NOMO-1 treated with dmso at 0.1 percent for 144 hours (cell line): ENCODE data around the gene SLC17A1.

Source experiments
- DNase-seq: peaks from one replicate; lab custom pipeline; 2025; ENCODE audit not compliant: unreplicated experiment; lab: John Stamatoyannopoulos, UW

SLC17A1 gene, protein sequence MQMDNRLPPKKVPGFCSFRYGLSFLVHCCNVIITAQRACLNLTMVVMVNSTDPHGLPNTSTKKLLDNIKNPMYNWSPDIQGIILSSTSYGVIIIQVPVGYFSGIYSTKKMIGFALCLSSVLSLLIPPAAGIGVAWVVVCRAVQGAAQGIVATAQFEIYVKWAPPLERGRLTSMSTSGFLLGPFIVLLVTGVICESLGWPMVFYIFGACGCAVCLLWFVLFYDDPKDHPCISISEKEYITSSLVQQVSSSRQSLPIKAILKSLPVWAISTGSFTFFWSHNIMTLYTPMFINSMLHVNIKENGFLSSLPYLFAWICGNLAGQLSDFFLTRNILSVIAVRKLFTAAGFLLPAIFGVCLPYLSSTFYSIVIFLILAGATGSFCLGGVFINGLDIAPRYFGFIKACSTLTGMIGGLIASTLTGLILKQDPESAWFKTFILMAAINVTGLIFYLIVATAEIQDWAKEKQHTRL

GRCh38 chr6:25831532-25832306 lies at the start of gene SLC17A1:
SLC17A1 (minus strand) TSS chr6:25832052; CDS start chr6:25830557, 1,495 bp downstream.
- no peak for DNase-seq

DNA sequence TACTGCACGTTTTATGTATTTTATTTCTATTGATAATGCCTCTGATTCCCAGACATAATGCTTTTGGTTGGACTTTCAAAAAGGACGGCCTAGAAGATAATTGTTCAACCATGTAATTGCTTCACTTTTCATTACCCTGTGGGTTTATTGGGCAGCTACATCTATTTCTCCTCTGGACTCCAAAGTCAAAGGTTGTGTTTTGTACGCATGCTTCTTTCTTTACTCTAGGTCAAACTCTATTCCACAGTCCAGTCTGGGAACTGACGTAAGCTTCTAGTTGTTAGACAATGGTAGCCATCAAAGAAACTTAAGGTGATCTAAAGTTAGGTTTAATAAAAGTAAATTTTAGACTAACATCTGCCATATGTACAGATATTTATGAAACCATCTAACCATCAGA lies 48.7 kb upstream of the SLC17A1 start:
- no peak for DNase-seq

- DNase-seq = no peak
Measured at GRCh38 chr6:25878721-25879322, 47.0 kb upstream of the SLC17A1 start.

DNA sequence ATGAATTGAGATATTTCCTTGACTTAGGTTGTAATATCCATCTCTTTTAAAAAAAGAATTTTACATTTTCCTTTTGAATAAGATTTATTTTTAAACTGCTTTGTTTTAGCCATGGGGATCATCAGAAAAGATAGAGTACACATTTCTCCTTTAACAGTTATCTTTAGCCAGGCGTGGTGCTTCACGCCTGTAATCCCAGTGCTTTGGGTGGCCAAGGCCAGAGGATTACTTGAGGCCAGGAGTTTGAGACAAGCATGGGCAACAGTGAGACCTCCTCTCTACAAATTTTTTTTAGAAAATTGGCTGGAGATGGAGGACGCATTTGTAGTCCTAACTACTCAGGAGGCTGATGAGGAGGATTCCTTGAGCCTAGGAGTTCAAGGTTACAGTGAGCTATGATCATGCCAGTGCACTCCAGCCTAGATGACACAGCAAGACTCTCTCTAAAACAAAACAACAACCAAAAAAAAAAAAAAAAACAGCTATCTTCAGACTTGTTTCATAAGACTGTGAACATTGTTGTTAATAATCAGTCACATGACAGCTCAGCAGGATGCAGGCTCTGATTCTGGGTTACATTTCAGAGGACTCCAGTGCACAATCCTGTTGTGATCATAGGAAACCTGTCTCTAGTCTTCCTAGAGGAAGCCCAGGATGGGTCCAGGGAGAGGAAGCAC lies 44.2 kb upstream of the SLC17A1 start:
- no peak for DNase-seq

DNA sequence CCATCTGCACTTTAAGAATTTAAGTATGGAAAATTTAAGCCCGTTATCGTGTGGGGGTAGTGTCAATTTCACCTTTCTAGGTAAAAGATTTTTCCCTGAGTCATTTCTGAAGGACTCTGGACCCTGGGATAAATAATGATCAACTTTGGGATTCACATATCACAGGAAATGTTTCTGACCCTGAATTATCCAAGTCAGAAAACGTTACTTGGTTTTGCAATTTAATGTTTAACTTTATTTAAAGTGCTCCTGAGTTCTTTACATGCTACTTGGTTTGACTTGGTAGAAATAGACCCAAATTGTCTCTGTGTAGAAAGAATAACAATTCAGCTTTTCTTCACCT lies 43.7 kb upstream of the SLC17A1 start:
- DNase-seq = no peak

GRCh38 chr6:25874822-25875562 lies 43.1 kb upstream of the SLC17A1 start:
- DNase-seq = no peak

GRCh38 chr6:25874118-25874517 lies 42.3 kb upstream of the SLC17A1 start, which contains the start of gene SLC17A3:
SLC17A3 (minus strand) TSS chr6:25874243; CDS start chr6:25868387, 5,856 bp downstream.
- no peak for DNase-seq

- no peak for DNase-seq
Measured at GRCh38 chr6:25872814-25873213, 41.0 kb upstream of the SLC17A1 start.

DNA sequence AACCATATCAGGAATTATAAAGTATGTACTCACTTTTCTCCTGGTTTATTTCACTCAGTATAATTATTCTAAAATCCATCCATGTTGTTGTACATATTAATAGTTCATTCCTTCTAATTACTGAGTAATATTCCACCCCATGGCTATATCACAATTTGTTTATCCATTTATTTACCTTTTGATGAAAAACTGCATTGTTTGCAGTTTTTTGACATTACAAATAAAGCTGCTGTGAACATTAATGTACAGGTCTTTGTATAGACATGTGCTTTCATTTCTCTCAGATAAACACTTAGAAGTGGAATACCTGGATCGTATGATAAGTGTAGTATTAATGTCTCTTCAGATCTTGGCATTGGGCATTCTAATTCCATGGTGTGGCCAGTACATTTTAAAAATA lies 38.0 kb upstream of the SLC17A1 start:
- no peak for DNase-seq

- no peak for DNase-seq
Measured at GRCh38 chr6:25868436-25869183, 36.8 kb upstream of the SLC17A1 start.

DNA sequence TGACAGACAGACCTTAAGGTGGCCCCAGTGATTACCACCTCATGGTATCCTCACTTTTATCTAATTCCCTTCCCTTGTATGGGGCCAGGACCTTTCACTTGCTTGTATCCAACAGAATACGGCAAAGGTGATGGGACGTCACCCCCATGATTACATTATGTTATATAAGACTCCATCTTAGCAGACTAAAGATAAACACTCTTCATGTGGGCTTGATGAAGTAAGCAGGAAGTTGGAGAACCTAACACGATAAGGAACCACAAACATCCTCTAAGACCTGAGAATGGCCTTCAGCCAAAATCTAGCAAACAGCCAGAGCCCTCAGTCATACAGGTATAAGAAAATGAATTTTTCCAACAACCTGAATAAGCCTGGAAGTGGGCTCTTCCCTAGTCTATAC lies 34.2 kb upstream of the SLC17A1 start:
- no peak for DNase-seq

DNA sequence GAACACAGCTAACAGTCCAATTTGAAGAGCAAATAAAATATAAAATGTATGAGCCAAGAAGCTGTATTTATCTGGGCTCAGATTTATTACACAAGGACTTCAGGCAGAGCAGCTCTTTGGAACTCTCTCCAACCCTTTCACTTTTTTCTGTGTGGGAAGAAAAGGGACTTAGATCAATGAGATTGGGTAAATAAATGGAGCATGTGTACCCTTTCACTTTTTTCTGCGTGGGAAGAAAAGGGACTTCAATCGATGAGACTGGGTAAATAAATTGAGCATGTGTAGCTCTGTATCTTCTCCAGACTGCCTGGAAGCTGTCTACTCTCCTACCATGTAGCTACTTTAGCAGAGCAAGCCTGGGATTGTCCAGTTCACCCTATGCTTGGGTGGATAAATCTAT lies 31.5 kb upstream of the SLC17A1 start:
- no peak for DNase-seq

GRCh38 chr6:25862199-25862598 lies 30.3 kb upstream of the SLC17A1 start:
- DNase-seq = no peak

DNA sequence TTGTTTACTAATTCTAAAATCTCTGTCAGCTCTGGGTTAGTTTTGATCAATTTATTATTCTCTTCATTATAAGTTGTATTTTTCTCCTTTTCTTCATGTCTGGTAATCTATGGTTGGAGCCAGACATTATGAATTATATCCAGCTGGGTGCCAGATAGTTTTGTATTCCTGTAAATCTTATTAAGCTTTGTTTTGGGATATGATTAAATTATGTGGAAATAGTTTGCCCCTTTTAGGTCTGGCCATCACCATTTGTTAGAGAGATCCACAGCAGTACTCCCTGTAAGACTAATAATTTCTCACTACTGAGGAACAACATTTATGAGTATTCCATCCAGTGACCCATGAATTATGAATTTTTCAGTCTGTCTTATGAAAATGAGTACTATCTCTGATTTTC lies 20.9 kb upstream of the SLC17A1 start:
- DNase-seq = no peak

DNA sequence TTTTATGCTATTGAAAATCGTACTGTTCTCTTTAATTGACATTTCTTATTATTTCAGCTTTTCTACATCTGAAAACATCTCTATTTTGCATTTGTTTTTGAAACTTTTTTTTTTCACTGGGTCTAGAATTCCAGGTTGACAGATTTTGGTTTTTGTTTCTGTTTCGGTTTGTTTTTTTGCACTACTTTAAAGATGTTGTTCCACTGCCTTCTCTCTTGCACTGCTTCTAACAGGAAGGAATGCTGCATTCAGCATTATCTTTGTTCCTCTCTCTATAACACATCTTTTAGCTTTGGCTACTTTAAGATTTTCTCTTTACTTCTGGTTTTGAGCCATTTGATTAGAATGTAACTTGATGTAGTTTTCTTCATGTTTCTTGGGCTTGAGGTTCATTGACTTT lies 20.1 kb upstream of the SLC17A1 start:
- no peak for DNase-seq

DNA sequence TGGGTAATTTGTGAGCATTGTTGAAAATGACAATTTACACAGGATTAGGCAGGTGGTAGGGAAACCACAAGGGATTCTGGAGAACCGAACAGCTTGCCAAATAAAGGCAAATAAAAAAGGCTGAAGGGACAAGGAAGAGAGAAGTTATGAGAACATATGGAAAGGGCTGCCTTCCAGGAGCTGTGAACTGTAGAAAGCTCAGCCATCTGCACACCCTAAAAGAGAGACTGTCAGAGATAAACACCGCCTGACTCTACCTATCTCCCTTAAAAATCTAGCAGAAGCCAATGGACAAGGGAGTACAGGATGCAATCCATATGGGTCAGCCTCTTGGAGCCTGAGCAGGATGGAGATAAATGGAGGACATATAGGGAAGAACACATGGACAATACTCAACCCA lies 12.7 kb upstream of the SLC17A1 start:
- DNase-seq = no peak

DNA sequence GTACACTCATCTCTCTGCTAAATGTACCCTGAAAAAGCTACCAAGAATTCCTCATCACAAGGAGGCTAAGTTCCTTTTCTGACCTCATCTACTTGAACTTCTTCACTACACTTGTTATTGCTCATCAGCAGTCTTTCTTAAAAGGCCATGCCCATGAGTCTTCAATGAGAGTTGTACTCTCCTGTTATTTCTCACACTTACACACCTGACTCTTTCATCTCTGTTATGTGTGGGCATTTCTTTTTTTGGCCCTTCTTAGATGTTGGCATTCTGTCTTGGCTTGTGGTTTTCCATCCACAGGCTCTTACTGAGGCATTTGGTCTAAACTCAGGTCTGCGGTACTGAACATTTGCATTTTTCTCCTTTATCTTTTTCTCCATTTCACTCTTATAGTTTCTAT lies 10.7 kb upstream of the SLC17A1 start:
- no peak for DNase-seq

GRCh38 chr6:25835442-25836283 lies 3.8 kb upstream of the SLC17A1 start:
- no peak for DNase-seq

DNA sequence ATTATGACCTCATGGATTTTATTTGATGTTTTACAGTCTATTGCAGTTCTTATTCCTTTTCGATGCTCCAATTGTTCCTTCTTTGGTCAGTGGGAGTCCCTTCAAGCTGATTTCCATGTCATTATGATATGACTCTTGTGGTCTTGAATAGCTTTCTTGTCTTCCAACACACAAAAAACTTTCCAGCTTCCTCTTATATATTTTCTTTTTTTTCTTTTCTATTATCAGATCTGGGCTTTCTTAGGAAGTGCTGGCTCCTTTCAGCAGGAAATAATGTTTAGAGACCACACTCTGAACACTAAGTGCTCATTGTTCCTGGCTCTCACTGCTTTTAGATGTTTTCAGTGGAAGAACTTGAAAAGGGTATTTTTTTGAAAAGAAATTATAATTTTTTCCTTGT lies 3.1 kb upstream of the SLC17A1 start:
- no peak for DNase-seq
